ENCODE measurements around the gene SPRED1.
"Not testable (repeated sequence)": the region's sequence is repeated elsewhere in the genome, so short reads cannot be mapped to it uniquely, and the experiment has no call there.

SPRED1 gene

DNA sequence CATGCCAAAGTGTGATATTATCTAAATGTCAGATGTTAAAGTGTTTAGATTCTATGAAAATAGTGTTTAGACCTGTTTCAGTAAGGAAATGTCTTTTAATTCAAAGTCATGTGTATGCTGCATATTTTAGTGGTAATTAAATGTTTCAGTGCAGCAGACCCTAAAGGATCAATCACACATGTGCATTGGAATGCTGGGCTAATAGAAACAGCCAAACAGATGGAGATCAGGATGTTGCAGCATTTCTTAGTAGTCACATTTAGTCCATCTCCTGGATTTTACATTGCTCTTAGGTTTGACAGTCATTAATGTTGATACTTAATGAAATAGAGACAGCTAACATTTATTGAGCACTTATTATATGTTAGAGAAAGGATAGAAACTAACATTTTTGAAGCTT is 18.5 kb downstream of the SPRED1 start:
- no peak overlapping the region for H3K4me3 ChIP-seq (ENCODE audit: low read depth, low read length)
- TF ChIP-seq, protein P1, sequence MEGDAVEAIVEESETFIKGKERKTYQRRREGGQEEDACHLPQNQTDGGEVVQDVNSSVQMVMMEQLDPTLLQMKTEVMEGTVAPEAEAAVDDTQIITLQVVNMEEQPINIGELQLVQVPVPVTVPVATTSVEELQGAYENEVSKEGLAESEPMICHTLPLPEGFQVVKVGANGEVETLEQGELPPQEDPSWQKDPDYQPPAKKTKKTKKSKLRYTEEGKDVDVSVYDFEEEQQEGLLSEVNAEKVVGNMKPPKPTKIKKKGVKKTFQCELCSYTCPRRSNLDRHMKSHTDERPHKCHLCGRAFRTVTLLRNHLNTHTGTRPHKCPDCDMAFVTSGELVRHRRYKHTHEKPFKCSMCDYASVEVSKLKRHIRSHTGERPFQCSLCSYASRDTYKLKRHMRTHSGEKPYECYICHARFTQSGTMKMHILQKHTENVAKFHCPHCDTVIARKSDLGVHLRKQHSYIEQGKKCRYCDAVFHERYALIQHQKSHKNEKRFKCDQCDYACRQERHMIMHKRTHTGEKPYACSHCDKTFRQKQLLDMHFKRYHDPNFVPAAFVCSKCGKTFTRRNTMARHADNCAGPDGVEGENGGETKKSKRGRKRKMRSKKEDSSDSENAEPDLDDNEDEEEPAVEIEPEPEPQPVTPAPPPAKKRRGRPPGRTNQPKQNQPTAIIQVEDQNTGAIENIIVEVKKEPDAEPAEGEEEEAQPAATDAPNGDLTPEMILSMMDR (IDR thresholded peaks at IDR 0.05; ENCODE audit: low read depth, low read length) = no peak

DNA sequence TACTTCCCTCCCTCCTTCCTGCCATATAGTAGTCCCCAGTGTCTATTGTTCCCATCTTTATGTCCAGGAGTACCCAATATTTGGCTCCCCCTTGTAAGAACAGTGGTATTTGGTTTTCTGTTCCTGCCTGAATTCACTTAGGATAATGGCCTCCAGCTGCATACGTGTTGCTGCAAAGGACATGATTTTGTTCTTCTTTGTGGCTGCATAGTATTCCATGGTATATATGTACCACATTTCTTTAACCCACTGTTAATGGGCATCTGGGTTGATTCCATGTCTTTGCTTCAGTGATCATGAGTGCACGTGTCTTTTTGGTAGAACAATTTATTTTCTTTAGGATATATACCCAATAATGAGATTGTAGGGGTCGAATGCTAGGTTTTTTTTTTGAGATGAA is 19.3 kb downstream of the SPRED1 start:
- TF ChIP-seq, protein P1 (IDR thresholded peaks at IDR 0.05; ENCODE audit: low read depth, low read length) = no peak
- no peak overlapping the region for H3K4me3 ChIP-seq (ENCODE audit: low read depth, low read length)

DNA sequence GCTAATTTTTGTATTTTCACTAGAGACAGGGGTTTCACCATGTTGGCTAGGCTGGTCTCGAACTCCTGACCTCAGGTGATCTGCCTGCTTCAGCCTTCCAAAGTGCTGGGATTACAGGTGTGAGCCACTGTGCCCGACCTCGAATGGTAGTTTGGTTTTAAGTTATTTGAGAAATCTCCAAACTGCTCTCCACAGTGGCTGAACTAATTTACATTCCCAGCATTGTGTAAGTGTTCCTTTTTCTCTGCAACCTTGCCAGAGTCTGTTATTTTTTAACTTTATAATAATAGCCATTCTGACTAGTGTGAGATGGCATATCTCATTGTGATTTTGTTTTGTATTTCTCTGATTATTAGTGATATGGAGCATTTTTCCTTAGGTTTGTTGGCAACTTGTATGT is 19.8 kb downstream of the SPRED1 start:
- H3K4me3 ChIP-seq (ENCODE audit: low read depth, low read length) = not testable (repeated sequence)

GRCh38 chr15:38274135-38274534 is 21.5 kb downstream of the SPRED1 start:
- H3K4me3 ChIP-seq (ENCODE audit: low read depth, low read length) = no peak overlapping the region
- TF ChIP-seq, protein P1 (IDR thresholded peaks at IDR 0.05; ENCODE audit: low read depth, low read length) = no peak

DNA sequence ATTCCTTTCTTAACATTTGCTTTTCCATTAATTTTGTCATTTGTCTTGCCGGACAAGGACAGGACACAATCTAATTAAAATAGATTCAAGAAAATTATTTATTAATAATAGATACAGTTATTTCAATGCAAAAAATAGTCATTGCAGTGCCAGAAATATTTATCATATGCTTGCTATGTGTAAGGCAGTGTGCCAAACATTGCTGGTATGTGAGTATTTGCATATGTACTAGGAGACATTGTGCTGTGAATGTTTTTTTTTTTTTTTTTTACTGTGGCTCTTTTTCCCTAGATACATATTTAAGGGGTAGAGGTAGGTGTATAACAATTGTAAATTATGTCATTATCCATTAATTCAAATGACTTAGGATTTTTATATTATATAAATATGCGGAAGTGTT is 23.3 kb downstream of the SPRED1 start:
- TF ChIP-seq, protein P1 (IDR thresholded peaks at IDR 0.05; ENCODE audit: low read depth, low read length) = no peak
- no peak overlapping the region for H3K4me3 ChIP-seq (ENCODE audit: low read depth, low read length)

GRCh38 chr15:38277281-38277680 is 24.6 kb downstream of the SPRED1 start:
- not testable (repeated sequence) for H3K4me3 ChIP-seq (ENCODE audit: low read depth, low read length)

DNA sequence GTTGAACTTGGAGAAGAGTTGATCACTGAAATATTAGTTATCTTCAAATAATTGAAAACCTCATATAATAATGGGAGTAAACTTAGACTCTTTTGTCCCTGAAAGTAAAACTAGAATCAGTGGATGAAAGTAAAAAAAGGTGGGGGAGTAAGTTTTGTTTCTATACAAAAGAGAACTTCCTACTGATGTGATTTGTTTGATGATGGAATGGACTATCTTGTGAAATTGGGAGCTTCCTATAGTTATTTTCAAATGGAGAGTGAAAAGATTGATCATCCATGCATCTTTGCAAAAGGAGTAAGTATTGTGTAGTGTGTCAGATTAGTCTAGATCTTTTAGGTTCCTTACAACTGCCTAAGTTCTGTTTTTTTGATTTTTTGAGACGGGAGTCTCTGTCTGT is 28.4 kb downstream of the SPRED1 start:
- H3K4me3 ChIP-seq (ENCODE audit: low read depth, low read length) = no peak overlapping the region
- TF ChIP-seq, protein P1 (IDR thresholded peaks at IDR 0.05; ENCODE audit: low read depth, low read length) = no peak

- no peak overlapping the region for H3K4me3 ChIP-seq (ENCODE audit: low read depth, low read length)
- TF ChIP-seq, protein P1 (IDR thresholded peaks at IDR 0.05; ENCODE audit: low read depth, low read length) = no peak
Measured at GRCh38 chr15:38283010-38283409, 30.4 kb downstream of the SPRED1 start.
